Right ventricle myocardium superior (tissue), 1 donor: ENCODE results near the gene SPACA6. TPM values are rescaled to one million over a fixed set of nuclear protein-coding genes. Genes with fewer than 3 reads are reported as not detected.

ENCODE experiments used
- ATAC-seq: fragments of 200-7000 bp; cut with Tn5 transposase; one replicate; pipeline ENCODE4 v1.9.1; 2020; ENCODE audit warnings: mild to moderate bottlenecking; ENCODE audit not compliant: poor library complexity
- DNase-seq: peaks from one replicate; pipeline ENCODE4 v3.0.0-alpha.2; 2020
- intact Hi-C: fragments of 100-400 bp; cut with DNase I; formaldehyde crosslinking; loops from one replicate; pipeline ENCODE4 v1.11.2; 2022
- microRNA-seq: library from miRNA; unstranded; fragments of <30 nt; microRNA quantifications from one replicate; pipeline ENCODE4 v1.2.0, GENCODE V29; 2020
- total RNA-seq: library from RNA; stranded (reverse); fragmentation: NEBNext Ultra II Directional; extraction: Animal tissue kit (Norgen Biotek cat#: 25700); gene quantifications from one replicate; pipeline ENCODE4 v1.2.1, GENCODE V29; 2021
- donor health status: DM: no; HTN: yes; CAD: no; lungs with severe emphysema.

The SPACA6 gene
- total RNA-seq, 1 donor from 2014 or later: 10.1 TPM

DNA sequence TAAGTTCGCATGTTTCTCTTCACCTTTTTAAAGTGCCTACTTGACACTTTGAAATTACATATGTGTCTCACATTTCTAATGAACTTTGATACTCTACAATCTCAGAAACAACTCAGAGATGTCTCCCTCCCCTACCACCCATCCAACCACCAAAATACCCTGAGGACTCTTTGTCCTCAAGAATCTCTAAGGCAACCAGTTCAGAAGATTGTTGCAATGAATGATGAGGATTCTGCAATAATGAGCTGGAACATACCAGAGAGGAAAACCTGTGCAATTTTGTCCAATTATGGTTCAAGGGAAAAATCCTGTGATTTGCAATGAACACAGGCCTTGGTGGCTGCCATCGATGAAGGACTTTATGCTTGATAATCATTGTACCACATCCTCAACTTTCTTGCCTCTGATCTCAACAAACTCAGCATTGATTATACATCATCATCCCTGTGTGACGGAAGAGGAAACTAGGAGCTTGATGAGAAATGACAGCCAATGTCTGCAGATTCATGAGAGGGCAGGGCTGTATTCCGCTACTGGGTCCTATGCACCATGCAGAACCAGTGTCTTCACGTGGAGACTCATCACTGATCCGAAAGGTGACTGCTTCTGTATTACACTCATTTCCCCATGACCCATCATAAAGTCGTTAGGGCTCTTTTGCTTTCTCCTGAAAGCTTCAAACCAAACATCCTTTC lies 57.4 kb downstream of the SPACA6 start:
- DNase-seq (no peak), ATAC-seq (no peak)
- intact Hi-C loops: no loop called here

DNA sequence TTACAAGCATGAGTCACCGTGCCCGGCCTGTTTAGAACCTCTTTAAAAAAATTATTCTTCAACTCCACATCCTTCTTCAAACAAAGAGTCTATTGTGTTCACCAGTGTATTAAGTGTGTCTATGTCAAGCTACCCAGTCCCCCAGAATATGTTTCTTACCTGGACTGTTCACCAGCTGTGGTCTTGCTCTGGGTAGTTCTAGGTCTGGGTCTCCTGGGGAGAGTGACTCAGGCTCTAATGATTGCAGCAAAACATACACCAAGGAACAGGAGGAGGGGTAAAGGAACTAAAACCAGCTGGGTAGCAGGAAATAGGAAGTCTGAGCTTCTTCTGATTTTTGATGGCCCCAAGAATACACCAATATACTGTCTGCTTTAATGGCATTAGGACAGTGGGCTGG lies 58.5 kb downstream of the SPACA6 start, which contains the start of gene FPR1:
FPR1 (minus strand) TSS at position 224 of the 400 bp plus-strand sequence. CDS start 4,884 bp downstream, outside the sequence.
- ATAC-seq (peak; percentile 73), DNase-seq (no peak)
- intact Hi-C loops: no loop called here

DNA sequence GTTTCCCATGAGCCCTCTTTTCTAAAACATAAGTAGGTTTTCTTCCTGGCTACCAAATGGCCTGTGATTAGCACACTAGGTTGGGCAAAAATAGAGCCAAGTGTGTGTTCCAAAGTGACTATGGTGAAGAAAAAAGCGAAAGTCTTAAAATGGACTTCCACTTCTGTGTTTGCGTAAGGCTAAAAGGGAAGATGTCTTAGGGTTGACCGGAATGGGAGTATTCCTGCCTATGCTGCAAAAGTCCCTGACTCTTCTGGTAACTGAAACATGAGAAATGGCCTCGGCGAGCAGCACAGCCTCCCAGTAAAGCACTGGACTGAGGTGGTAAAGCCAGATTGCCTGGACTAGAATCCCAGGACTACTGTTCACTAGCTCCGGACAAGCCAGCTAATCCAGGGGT lies 61.0 kb downstream of the SPACA6 start:
- ATAC-seq (peak; percentile 38), DNase-seq (no peak)
- intact Hi-C loops: no loop called here

DNA sequence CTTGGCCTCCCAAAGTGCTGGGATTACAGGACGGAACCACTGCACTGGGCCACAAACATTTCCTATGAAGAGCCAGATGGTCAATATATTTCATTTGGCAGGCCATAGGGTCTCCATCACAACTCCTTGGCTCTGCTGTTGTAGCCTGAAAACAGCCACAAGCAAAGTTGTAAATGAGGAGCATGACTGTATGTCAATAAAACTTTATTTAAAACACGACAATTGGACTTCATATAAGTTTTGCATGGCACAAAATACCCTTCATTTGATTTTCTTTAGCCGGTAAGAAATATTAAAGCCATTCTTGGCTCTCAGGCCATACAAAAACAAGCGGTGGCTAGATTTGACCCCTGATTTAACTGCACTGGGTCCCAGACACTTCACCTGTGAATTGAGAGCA lies 61.6 kb downstream of the SPACA6 start:
- DNase-seq (no peak), ATAC-seq (no peak)
- intact Hi-C loops: no loop called here

Small RNA genes within 50 kb of the gene (microRNA-seq; reads per million reads assigned to microRNA genes)
- gene MIR125A (4,376 reads per million, percentile 92 among the genes with 10 or more reads in this experiment), gene MIR99B (8,488 reads per million, percentile 95 among the genes with 10 or more reads in this experiment), gene MIRLET7E (5,810 reads per million, percentile 94 among the genes with 10 or more reads in this experiment)

Other genes starting within 250 kb of the SPACA6 start
- gene SIGLEC8, start 234.9 kb upstream of the SPACA6 start, total RNA-seq: 0.13 TPM
- gene CEACAM18, start 214.8 kb upstream of the SPACA6 start, total RNA-seq: not detected
- gene SIGLEC12, start 191.5 kb upstream of the SPACA6 start, total RNA-seq: not detected
- 0.16 TPM for gene SIGLEC6, start 161.7 kb upstream of the SPACA6 start, total RNA-seq
- gene ZNF175, start 122.0 kb upstream of the SPACA6 start, total RNA-seq: 6.5 TPM
- gene SIGLEC5, start 62.9 kb upstream of the SPACA6 start, total RNA-seq: not detected
- 1.00 TPM for gene SIGLEC14, start 46.5 kb upstream of the SPACA6 start, total RNA-seq
- 0.70 TPM for gene HAS1, start 30.7 kb downstream of the SPACA6 start, total RNA-seq
- 3.5 TPM for gene FPR1, start 58.5 kb downstream of the SPACA6 start, total RNA-seq
- 0.59 TPM for gene FPR2, start 67.8 kb downstream of the SPACA6 start, total RNA-seq
- gene FPR3, start 101.8 kb downstream of the SPACA6 start, total RNA-seq: 4.0 TPM
- gene ZNF577, start 194.6 kb downstream of the SPACA6 start, total RNA-seq: 6.5 TPM
- gene ZNF649, start 211.7 kb downstream of the SPACA6 start, total RNA-seq: 6.4 TPM
- gene ZNF613, start 234.1 kb downstream of the SPACA6 start, total RNA-seq: 3.1 TPM